Measurements from ENCODE around the gene TMEM179. TPM values are rescaled to one million over a fixed set of nuclear protein-coding genes. Genes with fewer than 3 reads are reported as not detected.

TMEM179 gene
- total RNA-seq, 4 donors from 2014 or later: not detected

GRCh38 chr14:104549536-104550339, 54.8 kb downstream of the TMEM179 start:
- no peaks in the 10 kb centered on the region for H3K36me3 ChIP-seq
- H3K27me3 ChIP-seq: peaks cover 22 to 25% (median 23%) of the 10 kb centered on the region in 3 donors
- ATAC-seq (no peak), DNase-seq (no peak)
- intact Hi-C loops (cut with DNase I; ENCODE audit: low total_unique reads) (no loop called here), in situ Hi-C loops (cut with MboI; ENCODE audit: low sequenced_read_pairs in 4 of 4) (loop anchor here in 3 of 4 donors (25.0 kb wide), 1 partner anchor 412 kb away; the partner anchor contains the start of gene KIF26A (in 3 of the 3))
- H3K9me3 ChIP-seq: no peaks in the 10 kb centered on the region
- H3K4me1 ChIP-seq: no peaks in the 10 kb centered on the region
- H3K4me3 ChIP-seq: no peak overlapping the region
- H3K27ac ChIP-seq: no peak overlapping the region
- TF ChIP-seq POLR2A (IDR thresholded peaks at IDR 0.05): no peak
- TF ChIP-seq CTCF (IDR thresholded peaks at IDR 0.05 in 4 of 5, conservative IDR thresholded peaks at IDR 0.05 in 1 of 5): no peak

- intact Hi-C loops (cut with DNase I; ENCODE audit: low total_unique reads) (no loop called here), in situ Hi-C loops (cut with MboI; ENCODE audit: low sequenced_read_pairs in 4 of 4) (no loop called here)
- H3K9me3 ChIP-seq: no peaks in the 10 kb centered on the region
- H3K36me3 ChIP-seq: no peaks in the 10 kb centered on the region
- DNase-seq (no peak), ATAC-seq (no peak)
- TF ChIP-seq POLR2A (IDR thresholded peaks at IDR 0.05) (no peak), CTCF (IDR thresholded peaks at IDR 0.05 in 4 of 5, conservative IDR thresholded peaks at IDR 0.05 in 1 of 5) (no peak)
- H3K4me3 ChIP-seq: no peak overlapping the region
- no peak overlapping the region for H3K27ac ChIP-seq
- H3K27me3 ChIP-seq: peaks cover 25 to 32% (median 26%) of the 10 kb centered on the region in 3 donors
- H3K4me1 ChIP-seq: no peaks in the 10 kb centered on the region
Observed at GRCh38 chr14:104548802-104549535, 55.6 kb downstream of the TMEM179 start.

DNA sequence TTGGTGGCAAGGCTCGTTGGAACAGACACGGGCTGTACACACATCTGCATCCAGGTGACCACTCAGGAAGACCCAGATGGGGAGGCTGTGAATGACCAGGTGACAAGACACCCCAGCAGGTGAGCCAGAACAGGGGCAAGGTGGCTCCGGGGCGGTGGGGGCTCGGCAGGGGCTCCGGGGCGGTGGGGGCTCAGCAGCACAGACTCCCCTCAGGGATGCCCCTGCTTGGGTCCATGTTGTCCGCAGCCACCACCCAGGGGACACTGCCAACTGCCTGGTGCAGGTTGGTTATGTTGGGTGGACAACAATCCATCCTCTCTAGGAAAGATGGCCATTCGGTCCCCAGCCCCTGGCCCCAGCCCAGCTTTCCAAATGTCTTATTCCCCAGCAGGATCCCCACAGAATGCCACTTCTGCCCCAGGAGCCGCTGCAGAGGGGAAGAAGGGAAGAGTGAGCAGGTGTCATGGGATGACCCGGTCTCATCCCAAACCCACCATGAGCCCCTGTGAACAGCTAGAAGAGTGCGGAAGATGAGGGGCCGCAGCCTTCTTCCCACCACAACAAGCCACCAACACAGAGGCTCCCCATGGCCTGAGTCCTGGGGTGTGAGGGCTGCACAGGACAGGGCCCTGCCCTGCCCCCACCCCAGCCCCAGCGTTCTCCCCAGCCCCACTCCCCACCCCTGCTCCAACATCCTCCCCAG, 56.4 kb downstream of the TMEM179 start:
- peaks cover 26 to 33% (median 31%) of the 10 kb centered on the region in 3 donors for H3K27me3 ChIP-seq
- H3K4me1 ChIP-seq: no peaks in the 10 kb centered on the region
- no peak for TF ChIP-seq POLR2A (IDR thresholded peaks at IDR 0.05)
- TF ChIP-seq CTCF (IDR thresholded peaks at IDR 0.05 in 4 of 5, conservative IDR thresholded peaks at IDR 0.05 in 1 of 5): no peak
- H3K4me3 ChIP-seq: no peak overlapping the region
- no peak overlapping the region for H3K27ac ChIP-seq
- intact Hi-C loops (cut with DNase I; ENCODE audit: low total_unique reads) (no loop called here), in situ Hi-C loops (cut with MboI; ENCODE audit: low sequenced_read_pairs in 4 of 4) (no loop called here)
- DNase-seq (no peak), ATAC-seq (no peak)
- no peaks in the 10 kb centered on the region for H3K9me3 ChIP-seq
- no peaks in the 10 kb centered on the region for H3K36me3 ChIP-seq

DNA sequence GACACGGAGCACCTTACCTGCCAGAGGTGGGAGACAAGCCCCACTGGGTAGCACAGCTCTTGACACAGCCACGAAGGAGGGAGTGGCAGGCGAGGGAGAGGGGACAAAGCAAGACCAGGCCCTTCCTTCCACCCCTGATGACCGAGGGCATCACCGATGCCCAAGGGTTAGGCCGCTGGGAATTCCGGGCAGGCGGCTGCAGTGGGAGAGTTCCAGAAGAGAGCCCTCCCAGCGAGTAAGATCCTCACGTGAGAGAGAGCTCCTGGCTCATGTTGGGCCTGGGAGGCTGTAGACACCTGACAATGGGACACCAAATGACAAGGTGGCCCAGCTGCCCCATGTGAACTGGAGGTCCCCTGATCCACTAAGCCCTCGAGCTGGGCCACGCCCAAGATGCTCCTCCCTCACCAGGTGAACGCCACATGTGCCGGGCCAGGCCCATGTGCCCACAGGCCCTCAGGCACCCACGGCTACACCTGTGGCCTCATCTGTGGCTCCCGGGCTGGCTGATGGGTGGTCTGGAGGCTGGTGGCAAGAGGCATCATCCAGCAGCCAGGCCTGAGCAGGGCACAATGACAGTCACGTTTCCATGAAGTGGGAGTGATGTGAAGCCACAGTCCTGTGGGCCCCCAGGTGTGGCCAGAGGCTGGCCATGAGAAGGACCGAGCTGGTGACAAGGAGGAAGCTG, 57.1 kb downstream of the TMEM179 start:
- ATAC-seq: no peak
- Histone ChIP-seq H3K4me1 (no peaks in the 10 kb centered on the region), H3K9me3 (no peaks in the 10 kb centered on the region), H3K27ac (no peak overlapping the region), H3K27me3 (peaks cover 26 to 35% (median 28%) of the 10 kb centered on the region in 3 donors), H3K4me3 (no peak overlapping the region), H3K36me3 (no peaks in the 10 kb centered on the region)
- intact Hi-C loops (cut with DNase I; ENCODE audit: low total_unique reads): no loop called here
- in situ Hi-C loops (cut with MboI; ENCODE audit: low sequenced_read_pairs in 4 of 4): no loop called here
- TF ChIP-seq POLR2A (IDR thresholded peaks at IDR 0.05) (no peak), CTCF (IDR thresholded peaks at IDR 0.05 in 4 of 5, conservative IDR thresholded peaks at IDR 0.05 in 1 of 5) (no peak)
- no peak for DNase-seq
